MM.1S (cell line): Measurements from ENCODE around the gene SPIN1.

Experiments used
- DNase-seq: peaks from one replicate; pipeline ENCODE4 v3.0.0-alpha.2; 2015
- H2AFZ ChIP-seq: fragments of 300-600 bp; sonication (generic); 2 replicates; pipeline ENCODE4 v1.6.0; 2016; ENCODE audit warnings: antibody characterized with exemption, low read length
- H3F3A ChIP-seq: fragments of 300-600 bp; sonication (generic); 2 replicates; pipeline ENCODE4 v1.6.1; 2016; ENCODE audit warnings: mild to moderate bottlenecking, antibody characterized with exemption, low read length, moderate library complexity, mixed read lengths; ENCODE audit not compliant: insufficient read depth
- H3K27ac ChIP-seq: fragments of 300-600 bp; sonication (generic); 2 replicates; pipeline ENCODE4 v1.5.1; 2016; ENCODE audit warnings: mild to moderate bottlenecking, low read length
- H3K27me3 ChIP-seq: fragments of 300-600 bp; sonication (generic); replicated peaks from 2 replicates; pipeline ENCODE4 v1.6.0; 2016; ENCODE audit warnings: low read length; ENCODE audit not compliant: insufficient read depth
- H3K36me3 ChIP-seq: fragments of 300-600 bp; sonication (generic); replicated peaks from 2 replicates; pipeline ENCODE4 v1.6.1; 2016; ENCODE audit warnings: mild to moderate bottlenecking, low read length, mixed read lengths; ENCODE audit not compliant: insufficient read depth
- H3K4me1 ChIP-seq: fragments of 300-600 bp; sonication (generic); 2 replicates; pipeline ENCODE4 v1.6.1; 2016; ENCODE audit warnings: low read length, mixed read lengths
- H3K4me2 ChIP-seq: fragments of 300-600 bp; sonication (generic); 2 replicates; pipeline ENCODE4 v1.6.0; 2016; ENCODE audit warnings: low read depth, low read length
- H3K4me3 ChIP-seq: fragments of 300-600 bp; sonication (generic); 2 replicates; pipeline ENCODE4 v1.5.1; 2016; ENCODE audit warnings: low read length, mixed read lengths
- H3K79me2 ChIP-seq: fragments of 300-600 bp; sonication (generic); 2 replicates; pipeline ENCODE4 v1.6.1; 2016; ENCODE audit warnings: mixed run types, low read length, mixed read lengths
- H3K9ac ChIP-seq: fragments of 300-600 bp; sonication (generic); 2 replicates; pipeline ENCODE4 v1.6.1; 2016; ENCODE audit warnings: low read length, mixed read lengths
- H3K9me2 ChIP-seq: fragments of 300-600 bp; sonication (generic); replicated peaks from 2 replicates; pipeline ENCODE4 v1.6.1; 2016; ENCODE audit warnings: mild to moderate bottlenecking, low read length, mixed read lengths; ENCODE audit not compliant: insufficient read depth
- H3K9me3 ChIP-seq: fragments of 300-600 bp; sonication (generic); replicated peaks from 2 replicates; pipeline ENCODE4 v1.6.1; 2016; ENCODE audit warnings: mild to moderate bottlenecking, low read length, mixed read lengths; ENCODE audit not compliant: insufficient read depth
- H4K20me1 ChIP-seq: fragments of 300-600 bp; sonication (generic); 2 replicates; pipeline ENCODE4 v1.6.1; 2016; ENCODE audit warnings: mild to moderate bottlenecking, low read length, moderate library complexity, mixed read lengths; ENCODE audit not compliant: insufficient read depth
- CTCF ChIP-seq: fragments of 300-600 bp; sonication (generic); IDR thresholded peaks from 2 replicates; pipeline ENCODE4 v1.5.1; 2016; ENCODE audit warnings: antibody characterized with exemption, low read length, mixed read lengths
- EZH2 ChIP-seq: fragments of 300-600 bp; sonication (generic); optimal IDR thresholded peaks from 2 replicates; pipeline ENCODE3; 2017; ENCODE audit warnings: low read depth, mild to moderate bottlenecking, antibody characterized with exemption, low read length, mixed read lengths
- EZH2phosphoT487 ChIP-seq: fragments of 300-600 bp; sonication (generic); IDR thresholded peaks from 2 replicates; pipeline ENCODE4 v1.6.1; 2018; ENCODE audit warnings: antibody characterized with exemption, low read length

Gene SPIN1

GRCh38 chr9:88494983-88495721 is 106.9 kb downstream of the SPIN1 start:
- Histone ChIP-seq H3K79me2 (no peaks in the 10 kb centered on the region), H3K27me3 (no peaks in the 10 kb centered on the region), H3K27ac (no peak overlapping the region), H3K9me2 (no peaks in the 10 kb centered on the region), H3K9ac (no peak overlapping the region), H3F3A (no peaks in the 10 kb centered on the region), H3K9me3 (no peaks in the 10 kb centered on the region), H3K4me3 (no peak overlapping the region), H3K4me1 (no peaks in the 10 kb centered on the region), H3K36me3 (no peaks in the 10 kb centered on the region), H2AFZ (no peak overlapping the region), H4K20me1 (no peaks in the 10 kb centered on the region), H3K4me2 (no peak overlapping the region)
- TF ChIP-seq EZH2phosphoT487 (no peak), EZH2 (no peak), CTCF (no peak)
- DNase-seq: no peak

- no peak overlapping the region for H3K4me2 ChIP-seq
- H3K4me3 ChIP-seq: no peak overlapping the region
- H3K79me2 ChIP-seq: no peaks in the 10 kb centered on the region
- TF ChIP-seq EZH2: no peak
- no peak for TF ChIP-seq EZH2phosphoT487
- no peak for TF ChIP-seq CTCF
- no peak overlapping the region for H2AFZ ChIP-seq
- H3K27me3 ChIP-seq: no peaks in the 10 kb centered on the region
- H3K4me1 ChIP-seq: no peaks in the 10 kb centered on the region
- no peak overlapping the region for H3K27ac ChIP-seq
- no peaks in the 10 kb centered on the region for H3K9me3 ChIP-seq
- H4K20me1 ChIP-seq: no peaks in the 10 kb centered on the region
- no peaks in the 10 kb centered on the region for H3K9me2 ChIP-seq
- no peak for DNase-seq
- H3K36me3 ChIP-seq: no peaks in the 10 kb centered on the region
- H3K9ac ChIP-seq: no peak overlapping the region
- no peaks in the 10 kb centered on the region for H3F3A ChIP-seq
Observed at GRCh38 chr9:88497224-88497623, 109.0 kb downstream of the SPIN1 start.

GRCh38 chr9:88498880-88499279 is 110.6 kb downstream of the SPIN1 start:
- Histone ChIP-seq H3K9me3 (no peaks in the 10 kb centered on the region), H3F3A (no peaks in the 10 kb centered on the region), H3K27me3 (no peaks in the 10 kb centered on the region), H3K4me3 (no peak overlapping the region), H4K20me1 (no peaks in the 10 kb centered on the region), H3K79me2 (no peaks in the 10 kb centered on the region), H3K27ac (no peak overlapping the region), H3K9ac (no peak overlapping the region), H2AFZ (no peak overlapping the region), H3K4me2 (no peak overlapping the region), H3K9me2 (no peaks in the 10 kb centered on the region), H3K36me3 (no peaks in the 10 kb centered on the region), H3K4me1 (no peaks in the 10 kb centered on the region)
- TF ChIP-seq EZH2phosphoT487 (no peak), CTCF (no peak), EZH2 (no peak)
- DNase-seq: no peak
